ENCODE data around the gene MICAL2.

Gene MICAL2

GRCh38 chr11:12235947-12236743 lies 125.8 kb downstream of the MICAL2 start:
- peak; percentile 49 for DNase-seq

DNA sequence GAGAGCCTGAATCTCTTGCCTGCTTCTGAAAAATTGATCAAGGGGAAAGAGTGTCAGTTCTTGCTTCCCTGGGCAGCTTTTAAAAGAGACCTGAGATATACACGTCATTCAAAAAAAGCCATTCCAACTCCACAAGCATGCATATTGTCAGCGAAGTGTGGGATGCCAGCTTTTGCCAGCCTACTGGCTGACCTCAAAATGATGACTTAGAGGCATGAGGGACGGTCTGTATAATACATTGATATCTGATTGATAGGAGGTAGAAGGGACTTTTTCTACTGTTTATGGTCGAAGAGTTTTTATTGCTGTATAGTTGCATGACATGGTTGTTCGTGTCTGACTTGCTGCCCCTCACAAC lies 126.3 kb downstream of the MICAL2 start:
- no peak for DNase-seq

GRCh38 chr11:12237381-12237784 lies 127.0 kb downstream of the MICAL2 start:
- no peak for DNase-seq

GRCh38 chr11:12238420-12238819 lies 128.0 kb downstream of the MICAL2 start:
- DNase-seq: no peak

- DNase-seq: no peak
These were observed 129.0 kb downstream of the MICAL2 start for GRCh38 chr11:12239396-12239795.

GRCh38 chr11:12239804-12240371 lies 129.5 kb downstream of the MICAL2 start:
- DNase-seq: no peak

- DNase-seq: no peak
These were observed 130.3 kb downstream of the MICAL2 start for GRCh38 chr11:12240677-12241076.

DNA sequence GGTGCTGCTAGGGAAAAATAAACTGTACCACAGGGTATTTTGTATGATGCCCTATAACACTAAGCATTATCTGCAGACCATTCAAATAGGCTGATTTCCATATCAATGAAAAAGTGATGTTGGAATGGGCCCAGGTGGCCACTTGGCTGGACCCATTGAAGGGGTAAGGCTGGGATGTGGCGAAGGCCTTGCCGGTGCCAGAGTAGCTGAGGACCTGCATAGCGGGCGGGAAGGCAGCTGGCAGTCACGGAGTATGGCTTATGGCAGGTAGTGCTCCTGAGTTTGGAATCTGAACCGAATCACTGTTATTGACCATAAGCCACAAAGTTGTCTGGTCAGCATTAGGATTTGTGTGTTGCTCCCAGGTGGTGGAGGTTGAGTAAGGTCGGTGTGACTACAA lies 131.0 kb downstream of the MICAL2 start:
- no peak for DNase-seq

DNA sequence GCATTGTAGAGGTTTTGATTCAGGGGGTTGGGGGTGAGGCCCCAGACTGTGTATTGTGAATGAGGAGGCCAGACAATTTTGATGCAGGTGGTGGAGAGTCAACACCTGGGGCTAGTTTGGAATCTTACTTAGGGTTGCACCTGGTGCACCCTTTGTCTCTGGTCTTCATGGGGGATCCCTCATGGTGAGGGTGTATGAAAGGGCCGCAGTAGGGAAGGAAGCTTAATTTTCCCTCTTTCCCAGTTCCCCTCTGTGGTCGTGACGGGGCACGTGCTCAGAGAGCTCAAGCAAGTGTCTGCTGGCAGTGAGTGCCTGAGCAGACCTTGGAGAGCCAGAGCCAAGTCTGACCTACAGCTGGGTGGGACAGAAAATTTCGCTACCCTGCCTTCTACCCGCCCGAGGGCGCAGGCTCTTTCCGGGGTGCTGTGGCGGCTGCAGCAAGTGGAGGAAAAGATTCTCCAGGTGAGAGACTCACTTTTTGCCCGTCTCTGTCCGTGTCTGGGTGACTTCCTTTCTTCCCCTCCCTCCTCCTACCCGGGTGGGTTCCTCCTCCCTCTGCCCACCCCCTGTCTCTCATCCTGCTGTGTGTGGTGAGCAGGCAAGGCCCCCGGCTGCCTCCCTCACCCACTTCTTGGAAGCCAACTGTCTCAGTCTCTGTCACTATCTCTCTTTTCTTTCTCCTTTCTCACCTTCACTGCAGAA lies 131.7 kb downstream of the MICAL2 start:
- DNase-seq: no peak

GRCh38 chr11:12242966-12243365 lies 132.6 kb downstream of the MICAL2 start:
- no peak for DNase-seq

- no peak for DNase-seq
These were observed 133.1 kb downstream of the MICAL2 start for GRCh38 chr11:12243486-12243885.

GRCh38 chr11:12243911-12244550 lies 133.6 kb downstream of the MICAL2 start:
- DNase-seq: no peak

DNA sequence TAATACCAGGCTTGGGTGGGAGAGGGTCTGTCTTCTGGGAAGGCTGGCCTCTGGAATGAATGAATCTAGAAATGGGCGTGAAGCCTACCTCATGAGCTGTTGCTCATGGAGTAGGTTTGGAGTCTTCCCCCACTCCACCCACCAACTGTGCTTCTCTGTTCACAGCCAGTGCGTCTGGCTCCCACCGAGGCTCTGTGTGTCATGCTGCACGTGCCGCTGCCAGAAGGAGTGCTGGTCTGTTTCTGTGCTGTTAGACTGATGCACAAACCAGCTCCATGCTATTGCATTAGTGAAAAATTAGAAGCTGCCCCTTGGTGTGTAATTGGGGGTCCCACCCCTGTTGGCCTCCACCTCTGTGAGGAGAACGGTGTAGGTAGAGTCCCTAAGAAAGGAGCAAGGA lies 134.7 kb downstream of the MICAL2 start:
- no peak for DNase-seq

GRCh38 chr11:12245549-12246016 lies 135.2 kb downstream of the MICAL2 start:
- no peak for DNase-seq

- DNase-seq: no peak
These were observed 135.8 kb downstream of the MICAL2 start for GRCh38 chr11:12246147-12246546.

DNA sequence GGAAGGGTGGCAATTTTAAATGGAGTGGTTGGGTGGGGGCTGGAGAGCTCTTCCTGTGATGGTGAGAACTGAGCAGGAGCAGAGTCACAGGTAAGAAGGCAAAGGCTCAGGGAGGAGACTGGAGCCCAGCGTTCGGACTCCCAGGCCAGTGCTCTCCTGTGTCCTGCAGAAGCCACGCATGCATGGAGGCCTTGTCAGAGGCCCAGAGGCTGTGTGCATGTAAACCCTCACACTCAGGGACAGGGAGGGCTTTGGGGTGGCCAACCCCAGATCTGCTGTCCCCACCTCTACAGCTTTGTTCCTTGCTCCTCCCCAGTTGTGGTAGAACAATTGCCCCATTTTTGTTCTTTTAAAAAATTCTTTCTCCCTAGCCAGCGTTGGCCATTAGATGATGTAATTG lies 136.6 kb downstream of the MICAL2 start:
- no peak for DNase-seq

GRCh38 chr11:12247543-12248254 lies 137.3 kb downstream of the MICAL2 start:
- DNase-seq: no peak

GRCh38 chr11:12248330-12248729 lies 137.9 kb downstream of the MICAL2 start:
- no peak for DNase-seq

DNA sequence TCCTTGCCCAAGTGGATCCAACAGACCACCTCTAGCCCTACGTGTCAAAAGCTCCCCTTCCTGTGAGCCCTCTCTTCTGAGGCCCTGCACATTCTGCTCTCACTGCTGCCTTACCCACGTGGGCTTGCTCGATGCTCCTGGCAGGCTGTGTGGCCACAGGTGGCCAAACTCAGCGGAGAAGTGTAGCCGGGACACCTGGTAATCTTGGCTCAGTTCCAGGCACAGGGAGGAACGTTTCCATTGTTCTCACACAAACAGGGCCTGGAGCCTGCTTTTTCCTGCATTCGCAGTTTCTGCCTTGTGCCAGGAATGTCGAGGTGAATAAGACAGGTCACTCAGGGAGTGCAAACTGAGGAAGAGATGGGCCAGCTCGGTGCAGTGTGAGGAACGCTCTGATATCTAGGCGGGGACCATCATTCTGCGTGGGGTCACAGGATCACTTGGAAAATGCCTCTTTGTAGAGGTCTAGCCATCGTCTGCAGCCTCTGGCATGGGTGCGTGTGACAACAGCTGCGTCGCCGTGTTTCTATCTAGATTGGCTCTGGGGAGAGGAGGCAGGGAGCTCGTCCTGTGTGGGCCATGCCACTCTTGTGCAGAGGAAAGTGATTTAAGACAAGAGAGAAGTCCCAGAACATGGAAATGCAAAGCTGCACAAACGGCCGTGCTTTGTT lies 139.3 kb downstream of the MICAL2 start:
- no peak for DNase-seq

- no peak for DNase-seq
These were observed 141.5 kb downstream of the MICAL2 start for GRCh38 chr11:12251666-12252560.

DNA sequence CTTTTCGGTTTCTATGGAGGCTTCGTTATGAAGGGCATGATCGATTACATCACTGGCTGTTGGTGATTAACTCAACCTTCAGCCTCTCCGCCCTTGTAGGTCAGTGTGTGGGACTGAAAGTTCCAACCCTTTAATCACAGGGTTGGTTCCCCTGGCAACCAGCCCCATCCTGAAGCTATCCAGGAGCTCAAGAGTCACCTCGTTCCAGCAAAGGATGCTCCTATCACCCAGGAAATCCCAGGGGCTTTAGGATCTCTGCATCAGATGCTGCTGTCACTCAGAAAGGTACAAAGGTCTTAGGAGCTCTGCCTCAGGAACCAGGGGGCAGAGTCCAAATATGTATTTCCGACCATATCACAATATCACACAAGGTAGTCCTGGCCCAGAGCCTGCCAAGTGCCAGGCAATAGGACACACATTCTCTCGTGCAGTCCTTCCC lies 143.5 kb downstream of the MICAL2 start:
- DNase-seq: no peak

Measured in HCEC 1CT (cell line).